Liver (tissue), 9 donors: ENCODE measurements around the gene TNIP1. TPM values are rescaled to one million over a fixed set of nuclear protein-coding genes. Genes with fewer than 3 reads are reported as not detected.

Experiments used
- DNase-seq: peaks from one replicate; pipeline ENCODE4 v3.0.0-alpha.2; 2017; ENCODE audit warnings: low spot score
- H3K27ac ChIP-seq, 2 donors: one replicate each; pipeline ENCODE4 v1.7.0; 2013; ENCODE audit warnings: inconsistent platforms in 2 of 2, low read length in 2 of 2, control low read depth in 1 of 2, low read depth in 1 of 2, mild to moderate bottlenecking in 1 of 2
- H3K27me3 ChIP-seq, 4 donors: one replicate each; pipeline versions ENCODE4 v1.6.1 to v1.7.0; 2013; ENCODE audit warnings: low read length in 3 of 4, inconsistent platforms in 1 of 4, mild to moderate bottlenecking in 1 of 4, moderate library complexity in 1 of 4; ENCODE audit not compliant: control insufficient read depth in 4 of 4, insufficient read depth in 4 of 4
- H3K36me3 ChIP-seq, 4 donors: one replicate each; pipeline versions ENCODE4 v1.6.1 to v1.7.0; 2013; ENCODE audit warnings: low read length in 3 of 4, mild to moderate bottlenecking in 3 of 4, low read depth in 1 of 4, moderate library complexity in 1 of 4; ENCODE audit not compliant: control insufficient read depth in 4 of 4, insufficient read depth in 3 of 4
- H3K4me1 ChIP-seq, 4 donors: one replicate each; pipeline versions ENCODE4 v1.6.1 to v1.7.0; 2013; ENCODE audit warnings: low read length in 3 of 4, mild to moderate bottlenecking in 3 of 4, moderate library complexity in 1 of 4; ENCODE audit not compliant: control insufficient read depth in 4 of 4, insufficient read depth in 4 of 4
- H3K4me3 ChIP-seq, 3 donors: one replicate each; pipeline versions ENCODE4 v1.6.1 to v1.7.0; 2013; ENCODE audit warnings: low read length in 3 of 3, control low read depth in 1 of 3, low read depth in 1 of 3, mild to moderate bottlenecking in 1 of 3
- H3K9ac ChIP-seq, 2 donors: one replicate each; pipeline ENCODE4 v1.7.0; 2013; ENCODE audit warnings: low read length in 2 of 2, mild to moderate bottlenecking in 2 of 2, moderate library complexity in 2 of 2, control low read depth in 1 of 2, low read depth in 1 of 2
- H3K9me3 ChIP-seq, 4 donors: one replicate each; pipeline versions ENCODE4 v1.6.1 to v1.7.0; 2013; ENCODE audit warnings: low read length in 3 of 4; ENCODE audit not compliant: control insufficient read depth in 4 of 4
- ATF3 ChIP-seq: IDR thresholded peaks from 2 replicates; pipeline ENCODE4 v1.6.1; 2016; ENCODE audit warnings: antibody characterized with exemption
- CTCF ChIP-seq: fragments of 150-350 bp; IDR thresholded peaks from 2 replicates; pipeline ENCODE4 v1.5.1; 2017; ENCODE audit warnings: improper control_type of control experiment, low read depth, low read length; ENCODE audit not compliant: missing input control
- EGR1 ChIP-seq, 2 donors: IDR thresholded peaks; 2 replicates each; pipeline ENCODE4 v1.6.1; 2016 to 2018; ENCODE audit warnings: antibody characterized with exemption in 2 of 2, low read depth in 2 of 2
- FOXA1 ChIP-seq: IDR thresholded peaks from 2 replicates; pipeline ENCODE4 v1.6.1; 2016; ENCODE audit warnings: antibody characterized with exemption
- FOXA2 ChIP-seq: IDR thresholded peaks from 2 replicates; pipeline ENCODE4 v1.6.1; 2016; ENCODE audit warnings: antibody characterized with exemption
- HNF4A ChIP-seq, 2 donors: conservative IDR thresholded peaks; 2 replicates each; pipeline ENCODE4 v1.6.1; 2016; ENCODE audit warnings: antibody characterized with exemption in 2 of 2, mild to moderate bottlenecking in 2 of 2
- JUND ChIP-seq, 2 donors: IDR thresholded peaks; 2 replicates each; pipeline ENCODE4 v1.6.1; 2016; ENCODE audit warnings: antibody characterized with exemption in 2 of 2
- MAX ChIP-seq: IDR thresholded peaks from 2 replicates; pipeline ENCODE4 v1.6.1; 2016; ENCODE audit warnings: antibody characterized with exemption
- NR2F2 ChIP-seq: IDR thresholded peaks from 2 replicates; pipeline ENCODE4 v1.6.1; 2016; ENCODE audit warnings: antibody characterized with exemption
- RAD21 ChIP-seq, 2 donors: IDR thresholded peaks; 2 replicates each; pipeline ENCODE4 v1.6.1; 2016; ENCODE audit warnings: antibody characterized with exemption in 2 of 2, mild to moderate bottlenecking in 2 of 2
- REST ChIP-seq: IDR thresholded peaks from 2 replicates; pipeline ENCODE4 v1.6.1; 2016; ENCODE audit warnings: antibody characterized with exemption, mild to moderate bottlenecking
- RXRA ChIP-seq, 2 donors: IDR thresholded peaks; 2 replicates each; pipeline ENCODE4 v1.6.1; 2017 to 2018; ENCODE audit warnings: antibody characterized with exemption in 2 of 2, mild to moderate bottlenecking in 1 of 2
- SP1 ChIP-seq: IDR thresholded peaks from 2 replicates; pipeline ENCODE4 v1.6.1; 2018; ENCODE audit warnings: antibody characterized with exemption, mild to moderate bottlenecking
- TAF1 ChIP-seq: conservative IDR thresholded peaks from 2 replicates; pipeline ENCODE4 v1.6.1; 2016; ENCODE audit warnings: antibody characterized with exemption, mild to moderate bottlenecking
- YY1 ChIP-seq: IDR thresholded peaks from 2 replicates; pipeline ENCODE4 v1.6.1; 2016; ENCODE audit warnings: antibody characterized with exemption, mild to moderate bottlenecking
- WGBS: extraction: QIAGEN DNeasy Blood & Tissue Kit; methylation state at CpG from one replicate; pipeline ENCODE4 v1.1.7; 2013; 5-methylcytosine and 5-hydroxymethylcytosine counted together
- polyA plus RNA-seq, 2 donors: library from polyadenylated mRNA; stranded (reverse) in 1 of 2; unstranded in 1 of 2; fragments of 200-250 nt in 1 of 2; fragments of >200 nt in 1 of 2; fragmentation: Nextera tagmentation in 1 of 2; extraction: Ambion mirVana in 1 of 2; gene quantifications; one replicate each; pipeline versions ENCODE4 v1.2.1 to v1.2.3, GENCODE V29; 2013 to 2015
- total RNA-seq, 2 donors: library from RNA; depleted of rRNA; stranded (reverse); fragments of >200 nt; gene quantifications; one replicate each; pipeline ENCODE4 v1.2.3, GENCODE V29; 2014
- TF ChIP-seq, protein P1 (sequence below): IDR thresholded peaks from 2 replicates; pipeline ENCODE4 v1.6.1; 2016; ENCODE audit warnings: antibody characterized with exemption
- donor health status: healthy.
- donor health status: healthy.
- donor health status: healthy.
- donor health status: healthy.
- donor health status: healthy.

Gene TNIP1
- total and polyA plus RNA-seq, 4 donors = 33.2 to 101 (median 48.0) TPM

GRCh38 chr5:151121665-151122064, 40.8 kb upstream of the TNIP1 start:
- no peaks in the 10 kb centered on the region for H3K27me3 ChIP-seq
- TF ChIP-seq SP1 (no peak), TAF1 (no peak), EGR1 (IDR thresholded peaks at IDR 0.05; ENCODE audit: low read depth in 2 of 2) (no peak), YY1 (no peak), ATF3 (no peak), RAD21 (IDR thresholded peaks at IDR 0.05) (no peak), FOXA2 (no peak), RXRA (IDR thresholded peaks at IDR 0.05) (no peak), FOXA1 (no peak), NR2F2 (no peak), CTCF (no peak), JUND (IDR thresholded peaks at IDR 0.05) (no peak), REST (no peak)
- TF ChIP-seq, protein P1, sequence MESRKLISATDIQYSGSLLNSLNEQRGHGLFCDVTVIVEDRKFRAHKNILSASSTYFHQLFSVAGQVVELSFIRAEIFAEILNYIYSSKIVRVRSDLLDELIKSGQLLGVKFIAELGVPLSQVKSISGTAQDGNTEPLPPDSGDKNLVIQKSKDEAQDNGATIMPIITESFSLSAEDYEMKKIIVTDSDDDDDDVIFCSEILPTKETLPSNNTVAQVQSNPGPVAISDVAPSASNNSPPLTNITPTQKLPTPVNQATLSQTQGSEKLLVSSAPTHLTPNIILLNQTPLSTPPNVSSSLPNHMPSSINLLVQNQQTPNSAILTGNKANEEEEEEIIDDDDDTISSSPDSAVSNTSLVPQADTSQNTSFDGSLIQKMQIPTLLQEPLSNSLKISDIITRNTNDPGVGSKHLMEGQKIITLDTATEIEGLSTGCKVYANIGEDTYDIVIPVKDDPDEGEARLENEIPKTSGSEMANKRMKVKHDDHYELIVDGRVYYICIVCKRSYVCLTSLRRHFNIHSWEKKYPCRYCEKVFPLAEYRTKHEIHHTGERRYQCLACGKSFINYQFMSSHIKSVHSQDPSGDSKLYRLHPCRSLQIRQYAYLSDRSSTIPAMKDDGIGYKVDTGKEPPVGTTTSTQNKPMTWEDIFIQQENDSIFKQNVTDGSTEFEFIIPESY = no peak
- no peak overlapping the region for H3K9ac ChIP-seq
- H3K9me3 ChIP-seq = no peaks in the 10 kb centered on the region
- peaks cover 0 to 7% (median 2%) of the 10 kb centered on the region in 4 donors for H3K4me1 ChIP-seq
- peaks cover 22 to 71% (median 55%) of the 10 kb centered on the region in 4 donors for H3K36me3 ChIP-seq
- H3K27ac ChIP-seq = no peak overlapping the region
- no peak for DNase-seq
- H3K4me3 ChIP-seq = no peak overlapping the region
- WGBS = 93% methylated on average over 5 of the region's 5 CpGs

GRCh38 chr5:151121095-151121494, 40.3 kb upstream of the TNIP1 start:
- 99% methylated on average over 2 of the region's 2 CpGs for WGBS
- H3K27me3 ChIP-seq = no peaks in the 10 kb centered on the region
- no peaks in the 10 kb centered on the region for H3K9me3 ChIP-seq
- H3K9ac ChIP-seq = no peak overlapping the region
- peaks cover 23 to 76% (median 56%) of the 10 kb centered on the region in 4 donors for H3K36me3 ChIP-seq
- TF ChIP-seq, protein P1 = no peak
- TF ChIP-seq FOXA1 (no peak), MAX (no peak), HNF4A (conservative IDR thresholded peaks at IDR 0.05) (no peak), EGR1 (IDR thresholded peaks at IDR 0.05; ENCODE audit: low read depth in 2 of 2) (no peak)
- no peak overlapping the region for H3K4me3 ChIP-seq
- no peak for DNase-seq
- H3K27ac ChIP-seq = no peak overlapping the region
- peaks cover 0 to 3% (median under 1%) of the 10 kb centered on the region in 4 donors for H3K4me1 ChIP-seq
